HG03135 (cell line): ENCODE results near the gene NDUFV1.
"Not testable (repeated sequence)": the region's sequence is repeated elsewhere in the genome, so short reads cannot be mapped to it uniquely, and the experiment has no call there.

Experiments
- ATAC-seq: cut with Tn5 transposase; IDR thresholded peaks from one replicate; pipeline ENCODE4 v1.9.1; 2021; ENCODE audit warnings: mild to moderate bottlenecking, moderate library complexity; ENCODE audit not compliant: unreplicated experiment

Gene NDUFV1

DNA sequence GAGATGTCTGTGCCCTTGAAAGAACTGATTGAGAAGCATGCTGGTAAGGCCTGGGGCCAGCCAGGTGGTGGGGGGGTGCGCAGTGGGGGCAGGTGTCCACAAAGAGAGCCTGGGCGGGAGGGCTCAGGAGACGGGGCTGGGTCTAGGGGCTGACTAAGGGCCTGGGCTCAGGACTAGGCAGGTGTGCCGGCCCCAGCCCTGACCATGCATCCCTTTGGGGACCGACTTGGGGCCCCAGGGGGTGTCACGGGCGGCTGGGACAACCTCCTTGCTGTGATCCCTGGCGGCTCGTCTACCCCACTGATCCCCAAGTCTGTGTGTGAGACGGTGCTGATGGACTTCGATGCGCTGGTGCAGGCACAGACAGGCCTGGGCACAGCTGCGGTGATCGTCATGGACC lies 4.4 kb downstream of the NDUFV1 start:
- no peak for ATAC-seq

DNA sequence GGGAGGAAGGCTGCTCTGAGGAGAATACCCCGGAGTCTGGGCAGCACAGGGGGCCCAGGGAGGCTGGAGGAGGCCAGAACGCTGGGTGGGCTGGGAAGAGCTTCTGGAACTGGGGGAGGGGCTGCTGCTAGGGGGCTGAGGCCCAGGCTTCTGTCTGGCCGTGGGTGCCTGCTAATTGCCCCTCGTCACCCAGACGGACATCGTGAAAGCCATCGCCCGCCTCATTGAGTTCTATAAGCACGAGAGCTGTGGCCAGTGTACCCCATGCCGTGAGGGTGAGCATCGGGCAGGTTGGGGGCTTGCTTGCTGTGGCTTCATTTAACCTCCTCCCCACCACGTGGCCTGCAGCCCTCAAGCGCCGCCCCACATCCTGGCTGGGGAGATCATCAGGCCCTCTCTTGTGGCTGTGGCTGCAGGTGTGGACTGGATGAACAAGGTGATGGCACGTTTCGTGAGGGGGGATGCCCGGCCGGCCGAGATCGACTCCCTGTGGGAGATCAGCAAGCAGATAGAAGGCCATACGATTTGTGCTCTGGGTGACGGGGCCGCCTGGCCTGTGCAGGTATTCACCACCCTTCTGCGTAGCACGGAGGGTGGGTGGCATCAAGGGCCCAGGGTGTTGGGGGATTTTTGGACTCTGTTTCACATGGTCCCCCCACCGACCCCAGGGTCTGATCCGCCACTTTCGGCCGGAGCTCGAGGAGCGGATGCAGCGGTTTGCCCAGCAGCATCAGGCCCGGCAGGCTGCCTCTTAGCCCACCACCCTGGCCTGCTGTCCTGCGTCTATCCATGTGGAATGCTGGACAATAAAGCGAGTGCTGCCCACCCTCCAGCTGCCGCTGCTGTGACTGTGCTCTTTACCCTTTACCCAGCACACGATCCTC lies 5.2 kb downstream of the NDUFV1 start:
- ATAC-seq = no peak

DNA sequence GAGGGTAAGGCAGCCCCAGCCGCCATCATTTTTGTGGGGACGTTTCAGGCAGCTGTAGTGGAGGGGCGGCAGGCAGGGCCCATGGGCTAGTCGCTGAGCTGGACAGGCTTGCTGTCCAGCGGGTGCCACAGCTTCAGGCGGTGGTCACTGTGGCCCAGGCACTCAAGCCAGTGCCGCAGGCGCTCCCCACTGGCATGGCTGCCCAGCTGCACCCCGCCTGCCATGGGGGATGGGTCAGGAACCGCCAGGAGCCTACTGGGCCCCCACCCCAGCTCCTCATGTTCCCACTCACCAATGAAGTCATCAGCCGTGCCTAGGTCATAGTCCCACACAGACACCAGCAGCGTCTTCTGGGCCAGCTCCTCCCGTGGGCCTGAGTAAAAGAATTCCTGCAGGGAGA lies 6.0 kb downstream of the NDUFV1 start:
- ATAC-seq = no peak

DNA sequence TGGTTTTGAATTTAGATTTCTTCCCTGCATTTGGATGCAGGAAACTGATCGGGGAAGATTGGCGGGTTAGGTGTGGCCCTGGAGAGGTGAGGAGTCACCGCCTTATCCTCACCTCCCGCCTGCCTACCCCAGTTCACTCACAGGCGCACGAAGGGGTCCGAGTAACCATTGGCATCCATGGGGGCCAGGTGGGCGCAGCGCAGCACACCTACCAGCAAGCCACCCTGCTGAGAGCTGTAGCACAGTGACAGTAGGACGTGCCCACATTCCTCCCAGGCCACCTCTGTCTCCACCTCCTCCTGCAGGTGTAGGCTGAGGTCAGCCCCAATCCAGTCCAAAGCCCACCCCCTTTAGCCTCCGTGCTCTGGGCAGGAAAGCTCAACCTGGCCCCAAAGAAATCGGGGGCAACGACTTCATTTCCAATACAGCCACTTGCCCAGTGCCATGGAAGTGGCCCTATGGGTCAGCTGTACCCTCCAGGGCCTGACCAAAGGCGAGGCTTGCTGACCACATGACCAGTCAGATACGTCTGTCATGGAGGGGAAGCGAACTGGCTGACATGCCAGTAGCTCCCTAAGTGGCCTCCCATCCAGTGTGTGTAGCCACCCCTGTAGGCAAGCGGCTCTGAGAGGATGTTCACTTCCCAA lies 6.7 kb downstream of the NDUFV1 start:
- ATAC-seq = no peak

DNA sequence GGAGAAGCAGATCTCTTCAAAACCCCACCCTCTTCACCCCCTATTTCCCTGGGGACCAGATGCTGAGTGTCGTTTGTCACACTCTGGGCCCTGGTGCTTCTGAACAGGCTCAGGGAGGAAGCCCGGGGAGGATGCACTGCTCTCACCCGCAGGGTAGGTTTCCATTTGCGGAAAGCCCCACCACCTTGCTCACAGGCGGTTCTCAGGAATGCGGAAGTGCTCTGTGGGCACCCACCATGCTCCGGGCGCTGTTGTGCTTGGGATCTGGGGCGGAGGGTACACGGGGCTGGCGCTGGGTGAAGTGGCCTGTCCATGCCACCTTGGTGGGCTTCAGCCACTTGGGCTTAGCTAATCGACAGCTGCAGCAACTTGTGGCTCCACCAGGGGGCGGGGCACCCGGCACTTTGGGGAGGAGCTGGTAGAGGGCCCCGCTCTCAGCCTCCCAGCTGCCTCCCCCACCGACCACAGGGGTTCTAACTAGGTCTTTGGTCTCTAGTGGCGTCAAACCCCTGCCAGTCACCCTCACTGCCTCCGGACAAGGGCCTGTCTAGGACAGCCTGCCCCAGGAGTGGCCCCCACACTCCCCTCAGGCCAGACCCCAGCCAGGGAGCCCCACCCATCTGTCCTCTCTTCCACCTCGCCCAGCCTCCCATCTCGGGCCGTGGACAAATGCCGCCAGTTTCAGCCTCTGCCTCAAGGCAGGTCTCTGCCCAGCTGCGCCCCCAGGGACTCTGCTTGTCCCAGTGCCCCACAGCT lies 7.4 kb downstream of the NDUFV1 start:
- ATAC-seq = peak; percentile 65

DNA sequence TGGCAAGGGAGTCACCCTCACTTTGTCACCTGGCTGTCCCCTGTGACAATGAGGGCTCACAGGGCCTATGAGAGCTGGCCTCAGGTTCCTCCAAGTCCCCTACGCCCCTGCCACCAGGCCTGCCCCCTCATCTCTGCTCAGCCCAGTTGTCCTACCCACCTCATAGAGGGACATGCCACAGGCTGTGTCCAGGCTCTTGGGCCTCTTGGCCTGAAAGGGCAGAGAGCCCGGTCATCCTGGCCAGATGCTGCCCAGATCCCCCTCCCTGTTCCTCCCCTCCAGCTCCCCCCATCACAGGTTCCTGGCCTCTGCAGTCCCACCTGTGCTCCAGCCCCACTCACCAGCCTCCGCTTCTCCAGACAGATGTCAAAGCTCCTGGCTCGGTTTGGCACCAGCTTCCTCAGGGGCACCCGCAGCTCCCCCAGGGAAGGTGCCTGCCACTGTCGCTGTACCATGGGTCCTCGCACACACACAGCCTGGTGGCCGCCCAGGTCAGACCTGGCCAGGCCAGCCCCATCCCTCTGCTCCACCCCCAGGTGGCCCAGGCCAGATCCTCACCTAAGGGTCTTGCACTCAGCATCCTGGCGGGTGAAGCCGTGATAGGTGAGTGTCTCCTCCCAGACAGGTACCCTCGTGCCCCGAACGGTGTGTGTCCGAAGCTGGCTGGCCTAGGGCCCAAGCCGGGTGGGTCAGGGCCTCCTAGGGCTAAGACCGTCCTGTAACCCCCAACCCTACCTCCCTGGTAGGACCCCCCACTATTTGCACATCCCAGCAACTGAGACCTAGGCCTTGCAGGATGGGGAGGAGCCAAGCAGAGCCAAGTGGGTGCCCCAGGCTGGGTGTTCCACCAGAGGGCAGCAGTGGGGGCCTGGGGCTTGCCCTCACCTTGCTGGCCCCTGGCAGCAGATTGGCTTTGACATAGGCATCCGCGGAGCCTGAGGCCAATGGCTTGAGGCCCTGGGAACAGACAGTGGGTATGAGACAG lies 8.3 kb downstream of the NDUFV1 start:
- ATAC-seq = no peak

DNA sequence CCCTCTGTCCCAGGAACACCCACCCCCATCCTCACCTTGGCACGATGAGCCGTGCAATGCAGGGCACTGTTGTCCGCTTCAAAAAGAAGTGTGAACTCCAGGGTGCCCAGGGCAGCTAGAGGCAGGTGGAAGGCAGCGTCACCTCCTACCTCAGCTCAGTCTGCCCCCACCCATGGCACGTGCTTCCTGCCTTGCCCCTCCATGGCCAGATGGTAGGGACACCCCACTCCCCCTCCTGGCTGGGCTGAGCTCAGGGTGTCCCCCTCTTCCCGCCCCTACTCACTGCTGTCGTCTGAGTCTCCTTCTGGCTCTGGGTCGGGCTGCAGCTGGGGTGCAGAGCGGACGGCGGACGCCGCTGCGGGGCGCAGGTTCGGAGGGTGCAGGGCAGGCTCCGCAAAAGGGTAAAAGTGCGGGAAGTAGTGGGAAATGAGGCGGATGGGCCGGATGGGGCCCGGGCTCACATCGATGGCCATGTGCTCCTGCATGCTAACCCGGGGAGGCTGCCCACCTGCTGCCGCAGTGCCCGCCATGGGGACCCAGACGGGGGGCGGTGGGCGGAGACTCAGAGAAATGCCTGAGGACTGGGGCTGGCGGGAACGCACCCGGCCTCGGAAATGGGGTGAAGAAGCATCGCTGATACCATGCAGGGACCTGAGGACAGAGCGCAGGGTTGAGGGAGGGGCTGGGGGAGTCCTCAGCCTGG lies 9.1 kb downstream of the NDUFV1 start:
- no peak for ATAC-seq

DNA sequence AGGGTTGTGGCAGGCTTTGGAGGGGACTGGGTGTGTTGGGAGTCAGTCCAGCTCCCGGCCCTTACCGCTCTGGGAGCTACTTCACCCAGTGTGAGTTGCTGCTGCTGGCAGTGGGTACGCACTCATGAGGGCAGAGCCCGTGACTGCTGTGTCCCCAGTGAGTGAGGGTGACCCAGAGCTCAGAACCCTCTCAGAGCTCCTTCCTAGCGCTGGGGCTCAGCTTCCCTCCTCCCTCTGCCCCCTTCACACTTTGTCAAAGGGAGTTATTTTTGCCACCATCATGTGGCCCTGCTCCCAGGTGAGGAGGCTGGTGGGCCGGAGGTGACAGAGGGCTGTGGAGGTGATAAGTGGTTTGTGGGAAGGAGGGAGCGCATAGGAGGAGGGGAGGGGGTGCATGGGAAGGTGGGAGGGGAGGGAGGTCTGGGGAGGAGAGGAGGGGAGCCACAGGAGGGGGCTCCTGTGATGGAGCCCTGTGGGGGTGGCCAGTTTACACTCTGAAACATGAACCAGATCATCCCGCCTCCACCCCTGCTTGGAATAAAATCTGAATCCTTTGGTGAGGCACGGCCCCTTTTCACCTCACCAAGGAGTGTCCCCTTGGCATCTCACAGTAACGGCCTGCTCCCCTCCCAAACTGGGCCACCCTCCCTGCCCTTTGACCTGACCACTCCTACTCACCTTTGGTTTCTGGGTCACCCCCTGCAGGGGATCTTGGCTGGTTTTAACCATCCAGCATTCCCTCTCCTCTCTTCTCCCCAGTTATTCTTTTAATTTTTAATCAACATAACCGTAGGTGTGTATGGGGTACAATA lies 9.9 kb downstream of the NDUFV1 start:
- ATAC-seq = no peak

DNA sequence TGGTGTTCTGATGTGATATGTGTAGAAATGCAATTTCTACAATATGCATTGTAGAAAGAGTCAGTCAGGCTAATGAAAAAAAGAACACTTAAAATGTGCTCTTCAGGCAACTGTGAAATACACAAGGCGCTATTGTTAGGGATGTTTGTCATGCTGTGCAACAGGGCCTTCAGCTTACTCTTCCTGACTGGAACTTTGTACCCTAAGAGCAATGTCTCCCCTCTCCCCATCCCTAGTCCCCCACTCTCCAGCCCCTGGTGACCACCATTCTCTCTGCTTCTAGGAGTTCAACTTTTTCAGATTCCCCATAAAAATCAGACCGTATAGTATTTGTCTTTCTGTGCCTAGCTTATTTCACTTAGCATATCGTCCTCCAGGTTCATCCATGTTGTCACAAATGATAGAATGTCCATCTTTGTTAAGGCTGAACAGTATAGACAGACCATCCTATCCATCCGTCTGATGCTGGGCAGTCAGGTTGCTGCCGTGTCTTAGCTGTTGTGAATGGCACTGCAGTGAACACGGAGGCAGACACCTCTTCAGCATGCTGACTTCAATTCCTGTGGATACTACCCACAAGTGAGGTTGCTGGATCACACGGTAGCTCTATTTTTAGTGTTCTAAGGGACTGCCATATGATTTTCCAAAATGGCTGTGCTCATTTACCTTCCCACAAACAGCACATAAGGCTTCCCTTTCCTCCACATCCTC lies 10.7 kb downstream of the NDUFV1 start:
- ATAC-seq = no peak

DNA sequence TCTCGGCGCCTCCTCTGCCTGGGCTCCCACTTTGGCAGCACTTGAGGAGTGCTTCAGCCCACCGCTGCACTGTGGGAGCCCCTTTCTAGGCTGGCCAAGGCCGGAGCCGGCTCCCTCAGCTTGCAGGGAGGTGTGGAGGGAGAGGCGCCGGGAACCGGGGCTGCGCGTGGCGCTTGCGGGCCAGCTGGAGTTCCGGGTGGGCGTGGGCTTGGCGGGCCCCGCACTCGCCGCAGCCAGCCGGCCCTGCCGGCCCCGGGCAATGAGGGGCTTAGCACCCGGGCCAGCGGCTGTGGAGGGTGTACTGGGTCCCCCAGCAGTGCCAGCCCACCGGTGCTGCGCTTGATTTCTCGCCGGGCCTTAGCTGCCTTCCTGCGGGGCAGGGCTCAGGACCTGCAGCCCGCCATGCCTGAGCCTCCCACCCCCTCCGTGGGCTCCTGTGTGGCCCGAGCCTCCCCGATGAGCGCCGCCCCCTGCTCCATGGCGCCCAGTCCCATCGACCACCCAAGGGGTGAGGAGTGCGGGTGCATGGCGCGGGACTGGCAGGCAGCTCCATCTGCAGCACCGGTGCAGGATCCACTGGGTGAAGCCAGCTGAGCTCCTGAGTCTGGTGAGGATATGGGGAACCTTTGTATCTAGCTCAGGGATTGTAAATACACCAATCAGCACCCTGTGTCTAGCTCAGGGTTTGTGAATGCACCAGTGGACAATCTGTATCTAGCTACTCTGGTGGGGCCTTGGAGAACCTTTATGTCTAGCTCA lies 12.3 kb downstream of the NDUFV1 start:
- not testable (repeated sequence) for ATAC-seq

DNA sequence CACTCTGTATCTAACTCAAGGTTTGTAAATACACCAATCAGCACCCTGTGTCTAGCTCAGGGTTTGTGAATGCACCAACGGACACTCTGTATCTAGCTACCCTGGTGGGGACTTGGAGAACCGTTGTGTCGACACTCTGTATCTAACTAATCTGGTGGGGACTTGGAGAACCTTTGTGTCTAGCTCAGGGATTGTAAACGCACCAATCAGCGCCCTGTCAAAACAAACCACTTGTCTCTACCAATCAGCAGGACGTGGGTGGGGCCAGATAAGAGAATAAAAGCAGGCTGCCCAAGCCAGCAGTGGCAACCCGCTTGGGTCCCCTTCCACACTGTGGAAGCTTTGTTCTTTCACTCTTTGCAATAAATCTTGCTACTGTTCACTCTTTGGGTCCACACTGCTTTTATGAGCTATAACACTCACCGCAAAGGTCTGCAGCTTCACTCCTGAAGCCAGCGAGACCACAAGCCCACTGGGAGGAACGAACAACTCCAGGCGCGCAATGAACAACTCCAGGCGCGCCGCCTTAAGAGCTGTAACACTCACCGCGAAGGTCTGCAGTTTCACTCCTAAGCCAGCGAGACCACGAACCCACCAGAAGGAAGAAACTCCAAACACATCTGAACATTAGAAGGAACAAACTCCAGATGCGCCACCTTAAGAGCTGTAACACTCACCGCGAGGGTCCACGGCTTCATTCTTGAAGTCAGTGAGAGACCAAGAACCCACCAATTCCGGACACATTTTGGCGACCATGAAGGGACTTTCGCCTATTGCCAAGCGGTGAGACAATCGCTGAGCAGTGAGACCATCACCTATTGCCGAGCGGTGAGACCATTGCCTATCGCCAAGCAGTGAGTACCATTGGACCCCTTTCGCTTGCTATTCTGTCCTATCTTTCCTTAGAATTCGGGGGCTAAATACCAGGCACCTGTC lies 13.2 kb downstream of the NDUFV1 start:
- ATAC-seq = not testable (repeated sequence)

DNA sequence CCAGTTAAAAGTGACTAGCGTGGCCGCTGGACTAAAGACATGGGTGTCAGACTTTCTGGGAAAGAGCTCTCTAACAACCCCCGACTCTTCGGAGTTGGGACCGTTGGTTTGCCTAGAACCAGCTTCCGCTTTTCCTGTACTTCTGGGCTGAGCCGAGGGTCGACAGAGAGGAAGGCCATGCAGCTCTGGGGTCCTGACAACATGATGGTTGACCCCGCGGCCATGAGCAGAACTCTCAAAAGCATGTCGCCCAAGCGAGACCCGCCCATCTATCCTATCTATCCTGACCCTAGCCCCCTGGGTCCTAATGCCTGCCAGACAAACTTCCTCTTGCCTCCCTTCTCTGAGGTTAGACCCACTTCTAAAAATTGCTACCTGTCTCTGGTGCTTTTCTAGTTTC lies 13.9 kb downstream of the NDUFV1 start:
- not testable (repeated sequence) for ATAC-seq

DNA sequence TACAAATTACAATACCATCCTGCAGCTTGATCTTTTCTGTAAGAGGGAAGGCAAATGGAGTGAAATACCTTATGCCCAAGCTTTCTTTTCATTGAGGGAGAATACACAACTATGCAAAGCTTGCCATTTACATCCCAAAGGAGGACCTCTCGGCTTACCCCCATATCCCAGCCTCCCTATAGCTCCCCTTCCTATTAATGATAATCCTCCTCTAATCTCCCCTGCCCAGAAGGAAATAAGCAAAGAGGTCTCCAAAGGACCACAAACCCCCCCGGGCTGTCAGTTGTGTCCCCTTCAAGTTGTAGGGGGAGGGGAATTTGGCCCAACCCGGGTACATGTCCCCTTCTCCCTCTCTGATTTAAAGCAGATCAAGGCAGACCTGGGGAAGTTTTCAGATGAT lies 15.2 kb downstream of the NDUFV1 start:
- not testable (repeated sequence) for ATAC-seq

DNA sequence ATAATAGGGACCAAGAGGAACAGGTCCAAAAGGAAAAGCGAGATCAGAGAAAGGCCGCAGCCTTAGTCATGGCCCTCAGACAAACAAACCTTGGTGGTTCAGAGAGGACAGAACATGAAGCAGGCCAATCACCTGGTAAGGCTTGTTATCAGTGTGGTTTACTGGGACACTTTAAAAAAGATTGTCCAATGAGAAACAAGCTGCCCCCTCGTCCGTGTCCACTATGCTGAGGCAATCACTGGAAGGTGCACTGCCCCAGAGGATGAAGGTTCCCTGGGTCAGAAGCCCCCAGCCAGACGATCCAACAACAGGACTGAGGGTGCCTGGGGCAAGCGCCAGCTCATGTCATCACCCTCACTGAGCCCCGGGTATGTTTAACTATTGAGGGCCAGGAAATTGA lies 16.2 kb downstream of the NDUFV1 start:
- not testable (repeated sequence) for ATAC-seq

DNA sequence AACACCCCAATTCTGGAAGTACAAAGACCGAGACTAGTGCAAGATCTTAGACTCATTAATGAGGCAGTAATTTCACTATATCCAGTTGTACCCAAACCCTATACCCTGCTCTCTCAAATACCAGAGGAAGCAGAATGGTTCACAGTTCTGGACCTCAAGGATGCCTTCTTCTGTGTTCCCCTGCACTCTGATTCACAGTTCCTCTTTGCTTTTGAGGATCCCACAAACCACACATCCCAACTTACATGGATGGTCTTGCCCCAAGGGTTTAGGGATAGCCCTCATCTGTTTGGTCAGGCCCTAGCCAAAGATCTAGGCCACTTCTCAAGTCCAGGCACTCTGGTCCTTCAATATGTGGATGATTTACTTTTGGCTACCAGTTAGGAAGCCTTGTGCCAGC lies 17.1 kb downstream of the NDUFV1 start:
- not testable (repeated sequence) for ATAC-seq

DNA sequence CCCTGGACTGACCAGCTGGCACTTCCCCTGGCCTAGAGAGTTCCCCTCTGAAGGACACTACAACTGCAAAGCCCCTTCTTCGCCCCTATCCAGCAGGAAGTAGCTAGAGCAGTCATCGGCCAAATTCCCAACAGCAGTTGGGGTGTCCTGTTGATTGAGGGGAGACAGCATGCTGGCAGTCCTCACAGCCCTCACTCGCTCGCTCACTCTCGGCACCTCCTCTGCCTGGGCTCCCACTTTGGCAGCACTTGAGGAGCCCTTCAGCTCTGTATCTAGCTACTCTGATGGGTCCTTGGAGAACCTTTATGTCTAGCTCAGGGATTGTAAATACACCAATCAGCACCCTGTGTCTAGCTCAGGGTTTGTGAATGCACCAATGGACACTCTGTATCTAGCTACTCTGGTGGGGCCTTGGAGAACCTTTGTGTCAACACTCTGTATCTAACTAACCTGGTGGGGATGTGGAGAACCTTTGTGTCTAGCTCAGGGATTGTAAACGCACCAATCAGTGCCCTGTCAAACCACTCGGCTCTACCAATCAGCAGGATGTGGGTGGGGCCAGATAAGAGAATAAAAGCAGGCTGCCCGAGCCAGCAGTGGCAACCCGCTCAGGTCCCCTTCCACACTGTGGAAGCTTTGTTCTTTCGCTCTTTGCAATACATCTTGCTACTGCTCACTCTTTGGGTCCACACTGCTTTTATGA lies 19.5 kb downstream of the NDUFV1 start:
- ATAC-seq = not testable (repeated sequence)
